ENCODE data around the gene BLTP3A.
"Not testable (repeated sequence)": the region's sequence is repeated elsewhere in the genome, so short reads cannot be mapped to it uniquely, and the experiment has no call there.

The BLTP3A gene

GRCh38 chr6:34793877-34794276, 2.0 kb downstream of the BLTP3A start:
- DNase-seq: no peak

- DNase-seq: peak; percentile 64
These were observed 4.0 kb downstream of the BLTP3A start for GRCh38 chr6:34795836-34796425.

- no peak for DNase-seq
These were observed 6.2 kb downstream of the BLTP3A start for GRCh38 chr6:34798057-34798456.

GRCh38 chr6:34799547-34799946, 7.7 kb downstream of the BLTP3A start:
- DNase-seq: no peak

GRCh38 chr6:34804543-34804942, 12.7 kb downstream of the BLTP3A start:
- DNase-seq: no peak

GRCh38 chr6:34805074-34805473, 13.2 kb downstream of the BLTP3A start:
- not testable (repeated sequence) for DNase-seq

GRCh38 chr6:34806738-34807453, 15.0 kb downstream of the BLTP3A start:
- DNase-seq: no peak

- DNase-seq: not testable (repeated sequence)
These were observed 16.6 kb downstream of the BLTP3A start for GRCh38 chr6:34808473-34808872.

- DNase-seq: not testable (repeated sequence)
These were observed 17.5 kb downstream of the BLTP3A start for GRCh38 chr6:34809419-34809818.

- no peak for DNase-seq
These were observed 18.4 kb downstream of the BLTP3A start for GRCh38 chr6:34810017-34810882.

- no peak for DNase-seq
These were observed 19.2 kb downstream of the BLTP3A start for GRCh38 chr6:34810936-34811632.

- no peak for DNase-seq
These were observed 21.3 kb downstream of the BLTP3A start for GRCh38 chr6:34813028-34813713.

- peak; percentile 61 for DNase-seq
These were observed 24.9 kb downstream of the BLTP3A start for GRCh38 chr6:34816635-34817301.

GRCh38 chr6:34817446-34817845, 25.6 kb downstream of the BLTP3A start:
- DNase-seq: no peak

GRCh38 chr6:34818872-34819570, 27.1 kb downstream of the BLTP3A start:
- peak; percentile 83 for DNase-seq

GRCh38 chr6:34819571-34820480, 27.9 kb downstream of the BLTP3A start:
- DNase-seq: no peak

GRCh38 chr6:34829137-34829536, 37.3 kb downstream of the BLTP3A start:
- no peak for DNase-seq

GRCh38 chr6:34832942-34833341, 41.1 kb downstream of the BLTP3A start:
- DNase-seq: no peak

GRCh38 chr6:34834789-34835518, 43.1 kb downstream of the BLTP3A start:
- peak; percentile 61 for DNase-seq
